Body of pancreas (tissue), 4 donors: ENCODE measurements around the gene MAML3.

ENCODE experiments used
- POLR2A ChIP-seq, 3 donors: fragments of 450-650 bp; IDR thresholded peaks; one replicate each; pipeline ENCODE4 v1.6.1; 2016; ENCODE audit warnings: antibody characterized with exemption in 3 of 3, mild to moderate bottlenecking in 2 of 3
- TF ChIP-seq, protein P1 (sequence below), 7 experiments: fragments of 450-650 bp in 4 of 7; fragments of 200-600 bp in 3 of 7; sonication (generic) in 3 of 7; IDR thresholded peaks; one replicate each; pipeline ENCODE4 v1.5.1; 2016 to 2019; ENCODE audit warnings: antibody characterized with exemption in 7 of 7

- no peak for TF ChIP-seq POLR2A (IDR thresholded peaks at IDR 0.05)
- TF ChIP-seq, protein P1, sequence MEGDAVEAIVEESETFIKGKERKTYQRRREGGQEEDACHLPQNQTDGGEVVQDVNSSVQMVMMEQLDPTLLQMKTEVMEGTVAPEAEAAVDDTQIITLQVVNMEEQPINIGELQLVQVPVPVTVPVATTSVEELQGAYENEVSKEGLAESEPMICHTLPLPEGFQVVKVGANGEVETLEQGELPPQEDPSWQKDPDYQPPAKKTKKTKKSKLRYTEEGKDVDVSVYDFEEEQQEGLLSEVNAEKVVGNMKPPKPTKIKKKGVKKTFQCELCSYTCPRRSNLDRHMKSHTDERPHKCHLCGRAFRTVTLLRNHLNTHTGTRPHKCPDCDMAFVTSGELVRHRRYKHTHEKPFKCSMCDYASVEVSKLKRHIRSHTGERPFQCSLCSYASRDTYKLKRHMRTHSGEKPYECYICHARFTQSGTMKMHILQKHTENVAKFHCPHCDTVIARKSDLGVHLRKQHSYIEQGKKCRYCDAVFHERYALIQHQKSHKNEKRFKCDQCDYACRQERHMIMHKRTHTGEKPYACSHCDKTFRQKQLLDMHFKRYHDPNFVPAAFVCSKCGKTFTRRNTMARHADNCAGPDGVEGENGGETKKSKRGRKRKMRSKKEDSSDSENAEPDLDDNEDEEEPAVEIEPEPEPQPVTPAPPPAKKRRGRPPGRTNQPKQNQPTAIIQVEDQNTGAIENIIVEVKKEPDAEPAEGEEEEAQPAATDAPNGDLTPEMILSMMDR (IDR thresholded peaks at IDR 0.05), result no peak
Measured at GRCh38 chr4:140180577-140180976, 26.6 kb upstream of the MAML3 start.
